Esophagus squamous epithelium (tissue), 5 donors: Measurements from ENCODE around the gene B4GALT4. TPM values are rescaled to one million over a fixed set of nuclear protein-coding genes. Genes with fewer than 3 reads are reported as not detected.
"Not testable (repeated sequence)": the region's sequence is repeated elsewhere in the genome, so short reads cannot be mapped to it uniquely, and the experiment has no call there.

Source experiments
- DNase-seq: peaks from one replicate; lab custom pipeline; 2025; lab: John Stamatoyannopoulos, UW
- H3K27ac ChIP-seq, 4 donors: fragments of 200-600 bp; sonication (generic); one replicate each; pipeline ENCODE4 v1.5.1; 2016 to 2019; ENCODE audit warnings: mild to moderate bottlenecking in 1 of 4
- H3K27me3 ChIP-seq, 4 donors: fragments of 200-600 bp; sonication (generic); 1 replicate in 3 of 4; 2 replicates in 1 of 4; pipeline versions ENCODE4 v1.5.1 to v1.6.0; 2017 to 2021; ENCODE audit warnings: antibody characterized with exemption in 1 of 4
- H3K36me3 ChIP-seq, 3 donors: fragments of 200-600 bp; sonication (generic); one replicate each; pipeline ENCODE4 v1.5.1; 2016 to 2019
- H3K4me1 ChIP-seq, 3 donors: fragments of 200-600 bp; sonication (generic); one replicate each; pipeline ENCODE4 v1.5.1; 2017 to 2019
- H3K4me3 ChIP-seq, 4 donors: fragments of 200-600 bp; sonication (generic); 1 replicate in 3 of 4; 2 replicates in 1 of 4; pipeline ENCODE4 v1.5.1; 2016 to 2019; ENCODE audit warnings: mild to moderate bottlenecking in 2 of 4, moderate library complexity in 1 of 4
- H3K9me3 ChIP-seq, 3 donors: fragments of 200-600 bp; sonication (generic); one replicate each; pipeline ENCODE4 v1.5.1; 2016 to 2019
- POLR2A ChIP-seq, 4 donors: fragments of 450-650 bp; IDR thresholded peaks; one replicate each; pipeline ENCODE4 v1.6.1; 2017; ENCODE audit warnings: antibody characterized with exemption in 4 of 4, mild to moderate bottlenecking in 4 of 4, moderate library complexity in 3 of 4
- WGBS, 2 donors: methylation state at CpG; one replicate each; pipeline ENCODE4 v1.1.5; 2018; 5-methylcytosine and 5-hydroxymethylcytosine counted together
- intact Hi-C: fragments of 100-400 bp; cut with DNase I; formaldehyde crosslinking; loops from one replicate; pipeline ENCODE4 v1.15.0; 2022
- total RNA-seq, 4 donors: library from RNA; depleted of rRNA; stranded (reverse); fragments of >200 nt; gene quantifications; one replicate each; pipeline ENCODE4 v1.1.0, GENCODE V29; 2016
- TF ChIP-seq, protein P1 (sequence below), 6 experiments: fragments of 450-650 bp in 4 of 6; fragments of 200-600 bp in 2 of 6; sonication (generic) in 2 of 6; IDR thresholded peaks; one replicate each; pipeline ENCODE4 v1.5.1; 2016 to 2019; ENCODE audit warnings: antibody characterized with exemption in 6 of 6, mild to moderate bottlenecking in 4 of 6, moderate library complexity in 4 of 6
- donor health status: DM: yes; HTN: yes; CAD: no.

B4GALT4 gene
- total RNA-seq, 4 donors from 2014 or later = 12.8 to 21.6 (median 15.9) TPM

GRCh38 chr3:119279101-119279554 lies 38.5 kb upstream of the B4GALT4 start:
- Histone ChIP-seq H3K9me3 (no peaks in the 10 kb centered on the region), H3K27ac (peak overlapping the region in 3 of 4 donors; percentile 50 to 78 (median 59)), H3K27me3 (no peaks in the 10 kb centered on the region), H3K4me3 (no peak overlapping the region), H3K36me3 (no peaks in the 10 kb centered on the region), H3K4me1 (peaks cover 0 to 12% (median 0%) of the 10 kb centered on the region in 3 donors)
- intact Hi-C loops = no loop called here
- WGBS, 2 donors = 39 to 61% methylated on average over 6 of the region's 6 CpGs
- DNase-seq = no peak
- no peak for TF ChIP-seq POLR2A (IDR thresholded peaks at IDR 0.05)
- TF ChIP-seq, protein P1, sequence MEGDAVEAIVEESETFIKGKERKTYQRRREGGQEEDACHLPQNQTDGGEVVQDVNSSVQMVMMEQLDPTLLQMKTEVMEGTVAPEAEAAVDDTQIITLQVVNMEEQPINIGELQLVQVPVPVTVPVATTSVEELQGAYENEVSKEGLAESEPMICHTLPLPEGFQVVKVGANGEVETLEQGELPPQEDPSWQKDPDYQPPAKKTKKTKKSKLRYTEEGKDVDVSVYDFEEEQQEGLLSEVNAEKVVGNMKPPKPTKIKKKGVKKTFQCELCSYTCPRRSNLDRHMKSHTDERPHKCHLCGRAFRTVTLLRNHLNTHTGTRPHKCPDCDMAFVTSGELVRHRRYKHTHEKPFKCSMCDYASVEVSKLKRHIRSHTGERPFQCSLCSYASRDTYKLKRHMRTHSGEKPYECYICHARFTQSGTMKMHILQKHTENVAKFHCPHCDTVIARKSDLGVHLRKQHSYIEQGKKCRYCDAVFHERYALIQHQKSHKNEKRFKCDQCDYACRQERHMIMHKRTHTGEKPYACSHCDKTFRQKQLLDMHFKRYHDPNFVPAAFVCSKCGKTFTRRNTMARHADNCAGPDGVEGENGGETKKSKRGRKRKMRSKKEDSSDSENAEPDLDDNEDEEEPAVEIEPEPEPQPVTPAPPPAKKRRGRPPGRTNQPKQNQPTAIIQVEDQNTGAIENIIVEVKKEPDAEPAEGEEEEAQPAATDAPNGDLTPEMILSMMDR (IDR thresholded peaks at IDR 0.05) = no peak

GRCh38 chr3:119276680-119277079 lies 36.0 kb upstream of the B4GALT4 start:
- peaks cover 0 to 12% (median 0%) of the 10 kb centered on the region in 3 donors for H3K4me1 ChIP-seq
- H3K4me3 ChIP-seq = no peak overlapping the region
- 52 to 83% methylated on average over 5 of the region's 5 CpGs for WGBS, 2 donors
- no peak for DNase-seq
- H3K36me3 ChIP-seq = no peaks in the 10 kb centered on the region
- no peaks in the 10 kb centered on the region for H3K27me3 ChIP-seq
- H3K27ac ChIP-seq = no peak overlapping the region
- no peaks in the 10 kb centered on the region for H3K9me3 ChIP-seq
- intact Hi-C loops = no loop called here
- TF ChIP-seq POLR2A (IDR thresholded peaks at IDR 0.05) = no peak
- TF ChIP-seq, protein P1 (IDR thresholded peaks at IDR 0.05) = no peak

GRCh38 chr3:119270212-119270611 lies 29.5 kb upstream of the B4GALT4 start:
- intact Hi-C loops, H3K4me1 ChIP-seq, H3K4me3 ChIP-seq, H3K36me3 ChIP-seq, H3K27ac ChIP-seq, H3K9me3 ChIP-seq, H3K27me3 ChIP-seq, DNase-seq: not testable (repeated sequence)
- 73 to 85% methylated on average over 2 of the region's 2 CpGs for WGBS, 2 donors

- 56 to 63% methylated on average over 6 of the region's 6 CpGs for WGBS, 2 donors
- Histone ChIP-seq H3K4me3 (no peak overlapping the region), H3K27me3 (no peaks in the 10 kb centered on the region), H3K9me3 (no peaks in the 10 kb centered on the region), H3K27ac (no peak overlapping the region), H3K4me1 (peaks cover 0 to 27% (median 10%) of the 10 kb centered on the region in 3 donors), H3K36me3 (no peaks in the 10 kb centered on the region)
- TF ChIP-seq, protein P1 (IDR thresholded peaks at IDR 0.05) = no peak
- TF ChIP-seq POLR2A (IDR thresholded peaks at IDR 0.05) = no peak
- DNase-seq = no peak
- intact Hi-C loops = no loop called here
Observed at GRCh38 chr3:119261055-119261454, 20.4 kb upstream of the B4GALT4 start.

- Histone ChIP-seq H3K4me1 (peaks cover 0 to 27% (median 10%) of the 10 kb centered on the region in 3 donors), H3K4me3 (no peak overlapping the region), H3K27me3 (no peaks in the 10 kb centered on the region), H3K9me3 (no peaks in the 10 kb centered on the region), H3K27ac (no peak overlapping the region), H3K36me3 (no peaks in the 10 kb centered on the region)
- TF ChIP-seq, protein P1 (IDR thresholded peaks at IDR 0.05) = no peak
- no peak for TF ChIP-seq POLR2A (IDR thresholded peaks at IDR 0.05)
- DNase-seq = no peak
- WGBS, 2 donors = 91 to 96% methylated on average over 4 of the region's 4 CpGs
- intact Hi-C loops = no loop called here
Observed at GRCh38 chr3:119259821-119260220, 19.1 kb upstream of the B4GALT4 start.

- Histone ChIP-seq H3K4me1 (peaks cover 0 to 27% (median 10%) of the 10 kb centered on the region in 3 donors), H3K4me3 (no peak overlapping the region), H3K9me3 (no peaks in the 10 kb centered on the region), H3K27me3 (no peaks in the 10 kb centered on the region), H3K36me3 (no peaks in the 10 kb centered on the region), H3K27ac (peak overlapping the region in 3 of 4 donors; percentile 78 to 86 (median 82))
- intact Hi-C loops = no loop called here
- TF ChIP-seq, protein P1 (IDR thresholded peaks at IDR 0.05) = no peak
- no peak for TF ChIP-seq POLR2A (IDR thresholded peaks at IDR 0.05)
- WGBS, 2 donors = 0 to 6% methylated on average over 1 of the region's 1 CpG
- no peak for DNase-seq
Observed at GRCh38 chr3:119258915-119259314, 18.2 kb upstream of the B4GALT4 start.
